Left lung (tissue), 10 donors: Measurements from ENCODE around the gene LAMB3. TPM values are rescaled to one million over a fixed set of nuclear protein-coding genes. Genes with fewer than 3 reads are reported as not detected.

ENCODE experiments used
- ATAC-seq: fragments of 200-7000 bp; cut with Tn5 transposase; one replicate; pipeline ENCODE4 v1.9.1; 2020; ENCODE audit warnings: moderate library complexity
- DNase-seq, 4 donors: peaks; one replicate each; pipeline ENCODE4 v3.0.0-alpha.2; 2013 to 2020
- H3K27ac ChIP-seq, 2 donors: fragments of 200-600 bp; sonication (generic) in 1 of 2; one replicate each; pipeline versions ENCODE4 v1.5.0 to v1.8.0; 2020 to 2021
- H3K27me3 ChIP-seq, 2 donors: fragments of 200-600 bp; sonication (generic) in 1 of 2; one replicate each; pipeline versions ENCODE4 v1.5.0 to v1.8.0; 2020 to 2021
- H3K36me3 ChIP-seq, 2 donors: fragments of 200-600 bp; sonication (generic) in 1 of 2; one replicate each; pipeline versions ENCODE4 v1.5.0 to v1.8.0; 2020 to 2021
- H3K4me1 ChIP-seq, 2 donors: fragments of 200-600 bp; one replicate each; pipeline ENCODE4 v1.8.0; 2021
- H3K4me3 ChIP-seq, 2 donors: fragments of 200-600 bp; sonication (generic) in 1 of 2; one replicate each; pipeline versions ENCODE4 v1.5.0 to v1.8.0; 2020 to 2021; ENCODE audit warnings: mild to moderate bottlenecking in 1 of 2
- H3K9me3 ChIP-seq, 2 donors: fragments of 200-600 bp; sonication (generic) in 1 of 2; one replicate each; pipeline versions ENCODE4 v1.5.0 to v1.8.0; 2020 to 2021
- CTCF ChIP-seq, 2 donors: fragments of 200-600 bp; sonication (generic) in 1 of 2; IDR thresholded peaks; one replicate each; pipeline versions ENCODE4 v1.5.0 to v1.8.0; 2021; ENCODE audit warnings: antibody characterized with exemption in 2 of 2
- intact Hi-C, 2 donors: fragments of 100-400 bp; cut with DNase I; formaldehyde crosslinking; loops; one replicate each; pipeline versions ENCODE4 v1.11.2 to v1.14.2; 2022
- polyA plus RNA-seq, 6 donors: library from polyadenylated mRNA; unstranded; fragments of 120-200 nt; gene quantifications; one replicate each; pipeline ENCODE4 v1.2.1, GENCODE V29; 2013; ENCODE audit not compliant: insufficient read length in 6 of 6
- total RNA-seq, 2 donors: library from RNA; stranded (reverse); fragmentation: NEBNext Ultra II Directional; extraction: Animal tissue kit (Norgen Biotek cat#: 25700); gene quantifications; one replicate each; pipeline ENCODE4 v1.2.1, GENCODE V29; 2021
- donor health status: DM: no; HTN: yes; CAD: no.
- donor health status: DM: no; HTN: no; CAD: no.

Gene LAMB3
- total and polyA plus RNA-seq, 8 donors = 54.1 to 126 (median 69.9) TPM

GRCh38 chr1:209622841-209623829 lies 29.1 kb downstream of the LAMB3 start:
- H3K36me3 ChIP-seq = peaks cover 0 to 52% of the 10 kb centered on the region in 2 donors
- ATAC-seq (no peak), DNase-seq (no peak)
- H3K27me3 ChIP-seq = no peaks in the 10 kb centered on the region
- H3K27ac ChIP-seq = no peak overlapping the region
- intact Hi-C loops = no loop called here
- H3K4me3 ChIP-seq = no peak overlapping the region
- peaks cover 3 to 41% of the 10 kb centered on the region in 2 donors for H3K4me1 ChIP-seq
- no peak for TF ChIP-seq CTCF (IDR thresholded peaks at IDR 0.05)
- no peaks in the 10 kb centered on the region for H3K9me3 ChIP-seq

- ATAC-seq = no peak
- intact Hi-C loops = no loop called here
Measured at GRCh38 chr1:209621741-209622655, 30.2 kb downstream of the LAMB3 start.

GRCh38 chr1:209621286-209621685 lies 30.9 kb downstream of the LAMB3 start:
- intact Hi-C loops = no loop called here
- ATAC-seq (no peak), DNase-seq (no peak)
- H3K36me3 ChIP-seq = peaks cover 0 to 57% of the 10 kb centered on the region in 2 donors
- H3K4me3 ChIP-seq = no peak overlapping the region
- H3K27ac ChIP-seq = no peak overlapping the region
- H3K4me1 ChIP-seq = peaks cover 3 to 25% of the 10 kb centered on the region in 2 donors
- H3K9me3 ChIP-seq = no peaks in the 10 kb centered on the region
- no peaks in the 10 kb centered on the region for H3K27me3 ChIP-seq
- TF ChIP-seq CTCF (IDR thresholded peaks at IDR 0.05) = no peak

More at GRCh38 chr1:209621741-209622655, 30.2 kb downstream of the LAMB3 start:
- Histone ChIP-seq H3K9me3 (no peaks in the 10 kb centered on the region), H3K4me1 (peaks cover 3 to 32% of the 10 kb centered on the region in 2 donors), H3K27ac (no peak overlapping the region), H3K36me3 (peaks cover 0 to 55% of the 10 kb centered on the region in 2 donors), H3K4me3 (no peak overlapping the region), H3K27me3 (no peaks in the 10 kb centered on the region)
- DNase-seq = no peak
- TF ChIP-seq CTCF (IDR thresholded peaks at IDR 0.05) = no peak

GRCh38 chr1:209620487-209620884 lies 31.7 kb downstream of the LAMB3 start:
- Histone ChIP-seq H3K9me3 (no peaks in the 10 kb centered on the region), H3K27me3 (no peaks in the 10 kb centered on the region), H3K4me1 (peaks cover 0 to 18% of the 10 kb centered on the region in 2 donors), H3K36me3 (peaks cover 0 to 58% of the 10 kb centered on the region in 2 donors), H3K4me3 (no peak overlapping the region), H3K27ac (no peak overlapping the region)
- DNase-seq (peak in 1 of 4 donors; percentile 45), ATAC-seq (peak; percentile 62)
- TF ChIP-seq CTCF (IDR thresholded peaks at IDR 0.05) = no peak
- intact Hi-C loops = no loop called here
